LNCAP (cell line): ENCODE measurements around the gene RNFT2.

ENCODE experiments used
- TF ChIP-seq, protein P1 (sequence below): fragments of 450-650 bp; IDR thresholded peaks from 2 replicates; pipeline ENCODE4 v1.5.1; 2017; ENCODE audit warnings: mild to moderate bottlenecking

The RNFT2 gene, protein sequence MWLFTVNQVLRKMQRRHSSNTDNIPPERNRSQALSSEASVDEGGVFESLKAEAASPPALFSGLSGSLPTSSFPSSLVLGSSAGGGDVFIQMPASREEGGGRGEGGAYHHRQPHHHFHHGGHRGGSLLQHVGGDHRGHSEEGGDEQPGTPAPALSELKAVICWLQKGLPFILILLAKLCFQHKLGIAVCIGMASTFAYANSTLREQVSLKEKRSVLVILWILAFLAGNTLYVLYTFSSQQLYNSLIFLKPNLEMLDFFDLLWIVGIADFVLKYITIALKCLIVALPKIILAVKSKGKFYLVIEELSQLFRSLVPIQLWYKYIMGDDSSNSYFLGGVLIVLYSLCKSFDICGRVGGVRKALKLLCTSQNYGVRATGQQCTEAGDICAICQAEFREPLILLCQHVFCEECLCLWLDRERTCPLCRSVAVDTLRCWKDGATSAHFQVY

DNA sequence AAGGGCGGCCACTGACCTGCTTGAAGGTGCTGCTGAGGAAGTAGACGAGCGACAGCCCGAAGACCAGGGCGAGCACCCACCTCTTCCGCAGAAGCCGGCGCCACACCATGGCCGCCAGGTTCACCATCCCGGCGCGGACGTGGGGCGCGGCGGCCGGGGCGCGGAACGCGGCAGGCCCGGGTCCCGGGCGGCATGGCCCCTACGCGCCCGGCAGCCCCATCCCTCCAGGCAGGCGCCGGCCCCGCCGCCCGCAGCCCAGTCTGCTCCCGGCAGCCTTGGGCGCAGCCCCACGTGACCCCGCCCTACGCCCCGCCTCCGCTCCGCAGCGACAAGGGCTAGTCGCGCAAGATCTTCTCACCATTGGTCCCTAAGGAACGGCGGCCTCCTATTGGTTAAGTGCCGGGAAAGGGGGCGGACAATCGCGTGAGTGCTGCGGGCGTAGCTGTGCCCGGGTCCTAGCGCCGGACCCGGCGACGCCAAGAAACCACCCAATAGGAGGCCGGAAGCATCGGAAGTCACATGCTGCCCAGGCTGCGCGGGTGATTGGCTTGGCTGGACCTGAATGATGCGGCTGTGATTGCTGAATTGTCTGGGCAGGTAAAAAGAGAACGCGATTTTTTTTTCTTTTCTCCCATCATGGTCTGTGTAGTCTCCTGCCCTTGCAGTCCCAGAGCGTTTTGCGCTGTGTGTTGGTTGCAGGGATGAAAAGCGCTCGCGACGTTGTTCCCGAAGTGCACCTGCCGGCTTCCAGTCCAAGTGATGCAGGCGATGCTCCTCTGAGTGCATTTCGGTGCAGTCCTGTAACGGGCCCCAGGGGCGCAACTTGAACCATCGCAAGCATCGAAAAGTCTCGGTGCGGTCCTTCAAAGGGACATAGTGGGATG is at the start of gene RNFT2, which contains the start of gene SPRING1:
TSS of gene RNFT2 (plus strand) at position 542 of the 884 bp plus-strand sequence. CDS start 2,183 bp downstream, outside the sequence.
TSS of gene SPRING1 (minus strand) at position 296 of the 884 bp plus-strand sequence. CDS start at position 127, 169 bp downstream.
- TF ChIP-seq, protein P1, sequence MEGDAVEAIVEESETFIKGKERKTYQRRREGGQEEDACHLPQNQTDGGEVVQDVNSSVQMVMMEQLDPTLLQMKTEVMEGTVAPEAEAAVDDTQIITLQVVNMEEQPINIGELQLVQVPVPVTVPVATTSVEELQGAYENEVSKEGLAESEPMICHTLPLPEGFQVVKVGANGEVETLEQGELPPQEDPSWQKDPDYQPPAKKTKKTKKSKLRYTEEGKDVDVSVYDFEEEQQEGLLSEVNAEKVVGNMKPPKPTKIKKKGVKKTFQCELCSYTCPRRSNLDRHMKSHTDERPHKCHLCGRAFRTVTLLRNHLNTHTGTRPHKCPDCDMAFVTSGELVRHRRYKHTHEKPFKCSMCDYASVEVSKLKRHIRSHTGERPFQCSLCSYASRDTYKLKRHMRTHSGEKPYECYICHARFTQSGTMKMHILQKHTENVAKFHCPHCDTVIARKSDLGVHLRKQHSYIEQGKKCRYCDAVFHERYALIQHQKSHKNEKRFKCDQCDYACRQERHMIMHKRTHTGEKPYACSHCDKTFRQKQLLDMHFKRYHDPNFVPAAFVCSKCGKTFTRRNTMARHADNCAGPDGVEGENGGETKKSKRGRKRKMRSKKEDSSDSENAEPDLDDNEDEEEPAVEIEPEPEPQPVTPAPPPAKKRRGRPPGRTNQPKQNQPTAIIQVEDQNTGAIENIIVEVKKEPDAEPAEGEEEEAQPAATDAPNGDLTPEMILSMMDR: no peak

DNA sequence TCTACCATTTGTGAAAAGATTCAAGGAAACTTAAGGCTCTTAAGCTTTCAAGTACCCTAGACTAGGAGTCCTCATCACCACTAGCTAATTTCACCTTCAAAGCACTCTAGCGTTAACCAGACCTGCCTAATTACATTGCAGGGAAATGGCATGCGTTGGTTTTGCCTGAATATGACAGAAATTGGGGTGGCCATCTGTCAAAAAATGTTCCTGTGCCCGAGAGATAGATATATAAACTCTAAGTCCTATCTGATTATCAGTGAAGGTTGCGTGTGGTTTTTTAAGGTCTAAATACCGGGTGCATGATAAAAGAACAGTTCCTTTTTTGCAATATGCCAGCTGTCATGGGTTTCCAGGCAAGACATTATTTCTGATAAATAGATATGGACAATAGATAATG is 48.6 kb upstream of the RNFT2 start:
- TF ChIP-seq, protein P1: no peak

DNA sequence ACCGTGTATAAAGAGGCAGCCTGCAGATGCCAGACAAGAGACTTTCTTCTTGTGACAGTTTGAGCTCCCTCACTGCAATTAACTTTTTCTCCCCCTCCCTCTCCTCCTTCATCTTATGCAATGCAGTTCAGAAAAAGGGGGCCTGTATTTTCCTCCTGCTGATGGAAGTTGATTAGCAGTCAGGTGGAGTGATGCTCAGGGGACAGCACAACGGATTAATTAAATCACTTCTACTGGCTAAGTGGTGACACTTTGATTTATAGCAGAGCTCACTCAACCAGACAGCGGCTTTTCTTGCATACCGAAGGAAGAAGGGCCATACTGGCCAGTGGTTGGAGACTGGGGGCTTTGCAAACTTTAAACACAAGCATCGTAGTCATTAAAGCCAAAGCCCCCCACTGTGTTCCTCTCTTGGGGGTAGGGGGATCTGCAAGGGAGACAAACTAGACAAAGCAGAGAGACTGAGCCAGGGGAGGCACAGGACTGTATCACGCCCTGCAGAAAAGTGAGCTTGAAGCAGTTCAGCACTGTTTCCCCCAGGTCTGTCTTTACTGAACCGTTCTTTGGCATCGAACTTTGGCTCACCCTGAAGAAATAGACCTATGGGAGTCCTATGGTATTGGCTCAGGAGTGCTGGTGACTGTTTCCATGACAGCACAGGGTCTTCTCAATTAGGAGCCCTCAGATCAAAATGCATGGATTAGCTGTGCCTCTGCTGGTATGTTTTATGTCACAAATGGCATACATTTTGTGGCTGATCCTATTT is 48.0 kb upstream of the RNFT2 start:
- TF ChIP-seq, protein P1: no peak

DNA sequence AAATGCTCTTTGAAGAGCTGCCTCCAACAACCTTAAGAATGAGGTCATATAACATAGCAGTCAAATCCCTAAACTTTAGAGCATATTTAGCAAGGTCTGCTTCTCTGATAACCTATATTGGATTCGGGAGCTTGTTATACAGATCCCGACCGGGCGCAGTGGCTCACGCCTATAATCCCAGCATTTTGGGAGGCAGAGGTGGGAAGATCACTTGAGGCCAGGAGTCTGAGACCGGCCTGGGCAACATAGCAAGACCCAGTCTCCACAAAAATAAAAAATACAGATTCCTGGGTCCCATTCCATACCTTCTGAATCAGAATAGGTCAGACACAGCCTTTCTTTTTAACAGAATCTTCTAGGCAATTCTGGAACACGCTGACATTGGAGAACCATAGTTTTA is 46.9 kb upstream of the RNFT2 start:
- TF ChIP-seq, protein P1: no peak

DNA sequence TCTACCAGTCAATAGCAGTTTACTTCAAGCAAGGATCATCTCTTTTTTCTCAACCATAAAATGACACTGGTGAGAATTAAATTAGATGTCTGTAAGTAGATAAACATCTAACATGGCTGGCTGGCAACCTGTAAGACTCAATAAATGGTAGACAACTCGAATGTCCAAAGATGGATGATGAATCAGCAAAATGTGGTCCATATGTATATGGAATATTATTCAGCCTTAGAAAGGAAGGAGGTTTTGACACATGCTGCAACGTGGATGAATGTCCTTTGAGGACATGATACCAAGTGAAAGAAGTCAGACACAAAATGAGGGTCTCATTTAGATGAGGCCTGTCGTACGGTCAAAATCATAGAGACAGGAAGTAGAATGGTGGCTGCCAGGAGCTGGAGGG is 46.5 kb upstream of the RNFT2 start:
- TF ChIP-seq, protein P1: no peak

DNA sequence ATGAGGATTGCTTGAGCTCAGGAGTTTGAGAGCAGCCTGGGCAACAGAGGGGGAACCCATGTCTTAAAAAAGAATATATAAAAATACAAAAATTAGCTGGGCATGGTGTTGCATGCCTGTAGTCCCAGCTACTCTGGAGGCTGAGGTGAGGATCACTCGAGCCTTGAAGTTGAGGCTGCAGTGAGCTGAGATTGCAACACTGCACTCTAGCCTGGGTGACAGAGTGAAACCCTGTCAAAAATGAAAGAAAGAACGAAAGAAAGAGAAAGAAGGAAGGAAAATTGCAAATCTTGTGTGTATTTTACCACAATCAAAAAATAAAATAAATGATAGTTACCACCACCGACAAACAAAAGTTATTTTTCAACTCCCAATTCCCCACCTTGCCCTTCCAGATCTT is 45.5 kb upstream of the RNFT2 start:
- TF ChIP-seq, protein P1: no peak
